GM21515 (cell line): ENCODE data around the gene METTL24.
"Not testable (repeated sequence)": the region's sequence is repeated elsewhere in the genome, so short reads cannot be mapped to it uniquely, and the experiment has no call there.

ENCODE experiments used
- ATAC-seq: cut with Tn5 transposase; IDR thresholded peaks from one replicate; pipeline ENCODE4 v1.9.1; 2021; ENCODE audit not compliant: unreplicated experiment

METTL24 gene

GRCh38 chr6:110317189-110317588 lies 41.0 kb downstream of the METTL24 start:
- ATAC-seq: no peak

DNA sequence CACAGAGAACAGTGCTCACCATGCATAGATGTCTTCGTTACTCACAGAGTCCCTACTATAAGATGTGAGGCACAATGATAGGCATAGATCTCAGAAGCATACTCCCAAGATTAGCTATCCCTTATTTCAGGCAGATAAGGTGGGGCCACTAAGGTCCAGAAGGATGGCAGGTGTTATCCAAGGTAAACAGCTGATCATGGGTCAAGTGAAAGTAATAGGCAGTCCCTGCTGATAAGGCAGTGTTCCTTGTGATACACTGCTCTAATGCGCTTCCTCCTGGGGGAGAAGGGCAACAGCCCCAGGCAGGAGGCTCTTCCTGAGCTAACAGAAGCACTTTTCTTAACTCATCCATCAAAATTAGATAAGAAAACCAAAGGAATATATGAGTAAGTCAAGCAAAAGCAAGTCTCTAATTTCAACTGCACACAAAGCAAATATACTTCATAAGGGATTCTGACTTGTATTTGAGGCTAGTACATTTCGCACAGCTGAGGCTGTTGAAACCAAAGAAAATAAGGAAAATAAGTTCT lies 42.2 kb downstream of the METTL24 start:
- no peak for ATAC-seq

DNA sequence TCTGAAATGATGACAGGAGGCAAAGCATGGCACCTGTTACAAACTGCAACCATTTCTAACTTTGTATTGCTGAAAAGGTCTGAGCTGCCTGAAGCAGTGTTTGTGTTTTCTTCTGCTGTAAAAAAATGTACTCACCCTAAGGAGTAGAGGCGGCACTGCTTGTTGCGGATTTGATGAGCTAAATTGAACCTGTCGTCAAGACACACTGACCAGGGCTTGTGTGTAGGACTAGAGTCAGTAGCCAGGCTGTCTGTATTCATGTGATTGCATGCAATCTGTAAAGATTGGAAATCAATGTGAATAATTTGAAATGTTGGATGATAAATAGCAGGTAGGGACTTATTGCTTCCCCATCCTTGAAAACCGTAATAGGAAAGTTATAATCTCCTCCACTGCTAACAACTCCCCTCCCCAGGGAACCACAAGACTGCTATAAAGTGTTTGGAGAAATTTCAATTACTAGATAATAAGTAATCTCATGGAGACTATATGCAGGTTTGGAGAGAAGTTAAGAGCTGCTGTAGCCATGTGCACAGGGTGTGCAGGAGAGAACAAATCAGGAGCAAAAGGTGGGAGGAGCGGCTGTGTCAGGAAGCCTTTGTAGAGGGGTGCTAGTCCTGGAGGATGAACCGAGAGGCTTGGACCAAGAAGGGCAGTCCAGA lies 42.8 kb downstream of the METTL24 start:
- no peak for ATAC-seq

- no peak for ATAC-seq
Observed at GRCh38 chr6:110310861-110311446, 47.2 kb downstream of the METTL24 start.

GRCh38 chr6:110309432-110309831 lies 48.7 kb downstream of the METTL24 start:
- ATAC-seq: not testable (repeated sequence)

DNA sequence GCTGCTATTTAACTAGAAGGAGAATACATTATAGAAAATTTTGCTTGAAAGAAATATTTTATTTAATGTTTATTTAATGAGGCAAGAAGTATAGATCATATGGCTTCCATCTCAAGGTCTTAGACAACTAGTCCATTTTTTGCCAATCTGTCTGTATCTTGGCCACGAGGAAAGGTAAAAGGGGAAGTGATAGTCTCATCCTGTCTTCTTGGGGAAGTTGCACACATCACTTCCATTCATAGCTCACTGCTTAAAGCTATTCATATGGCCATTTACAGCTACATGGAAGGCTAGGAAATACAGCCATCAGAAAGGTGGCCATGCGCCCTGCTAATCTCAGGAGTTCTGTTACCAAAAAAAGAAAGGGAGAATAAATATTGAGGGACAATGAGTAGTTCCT lies 50.8 kb downstream of the METTL24 start:
- ATAC-seq: no peak

- ATAC-seq: not testable (repeated sequence)
Observed at GRCh38 chr6:110305832-110306231, 52.3 kb downstream of the METTL24 start.

DNA sequence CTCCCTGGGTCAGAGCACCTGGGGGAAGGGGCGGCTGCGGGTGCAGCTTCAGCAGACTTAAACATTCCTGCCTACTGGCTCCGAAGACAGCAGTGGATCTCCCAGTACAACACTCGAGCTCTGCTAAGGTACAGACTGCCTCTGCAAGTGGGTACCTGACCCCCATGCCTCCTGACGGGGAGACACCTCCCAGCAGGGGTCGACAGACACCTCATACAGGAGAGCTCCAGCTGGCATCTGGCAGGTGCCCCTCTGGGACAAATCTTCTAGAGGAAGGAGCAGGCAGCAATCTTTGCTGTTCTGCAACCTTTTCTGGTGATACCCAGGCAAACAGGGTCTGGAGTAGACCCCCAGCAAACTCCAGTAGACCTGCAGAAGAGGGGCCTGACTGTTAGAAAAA lies 54.5 kb downstream of the METTL24 start:
- ATAC-seq: not testable (repeated sequence)

DNA sequence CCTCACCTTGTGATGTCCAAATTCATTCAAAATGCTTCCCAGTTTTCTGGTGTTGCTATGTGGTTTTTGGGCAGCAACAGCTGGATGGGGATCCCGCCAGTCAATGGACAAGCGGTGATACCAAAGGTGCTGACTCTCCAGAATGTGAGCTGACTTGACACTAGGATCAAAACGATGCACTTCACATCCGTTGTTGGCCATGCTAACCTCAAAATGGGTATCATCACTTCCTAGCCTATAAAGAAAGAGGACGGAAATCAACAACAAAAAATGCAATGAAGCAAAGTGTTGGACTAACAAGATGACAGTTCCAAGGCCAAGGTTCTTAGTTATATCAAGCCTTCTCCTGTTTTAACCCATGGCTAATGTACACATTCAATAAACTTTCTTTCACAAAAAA lies 59.2 kb downstream of the METTL24 start:
- no peak for ATAC-seq

DNA sequence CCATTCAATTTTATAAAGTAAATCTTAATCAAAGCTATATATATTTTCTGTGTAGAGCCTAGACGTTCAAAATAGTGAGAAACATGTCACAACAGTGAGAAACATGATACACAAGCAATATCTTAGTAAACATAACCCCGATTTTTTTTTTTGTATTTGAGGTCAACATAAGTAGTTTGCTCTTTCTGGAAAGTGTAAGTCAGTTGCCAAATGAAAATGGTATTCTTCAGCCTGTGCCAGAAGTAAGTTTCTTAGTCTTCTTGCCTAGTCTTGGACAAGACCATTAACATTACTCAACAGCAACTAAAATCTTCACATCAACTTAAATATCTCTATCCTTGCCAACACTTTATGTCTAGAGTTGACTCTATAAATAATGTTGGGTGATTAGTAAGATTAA lies 59.7 kb downstream of the METTL24 start:
- no peak for ATAC-seq

- no peak for ATAC-seq
Observed at GRCh38 chr6:110296241-110297025, 61.7 kb downstream of the METTL24 start.

GRCh38 chr6:110295451-110296165 lies 62.5 kb downstream of the METTL24 start:
- no peak for ATAC-seq

DNA sequence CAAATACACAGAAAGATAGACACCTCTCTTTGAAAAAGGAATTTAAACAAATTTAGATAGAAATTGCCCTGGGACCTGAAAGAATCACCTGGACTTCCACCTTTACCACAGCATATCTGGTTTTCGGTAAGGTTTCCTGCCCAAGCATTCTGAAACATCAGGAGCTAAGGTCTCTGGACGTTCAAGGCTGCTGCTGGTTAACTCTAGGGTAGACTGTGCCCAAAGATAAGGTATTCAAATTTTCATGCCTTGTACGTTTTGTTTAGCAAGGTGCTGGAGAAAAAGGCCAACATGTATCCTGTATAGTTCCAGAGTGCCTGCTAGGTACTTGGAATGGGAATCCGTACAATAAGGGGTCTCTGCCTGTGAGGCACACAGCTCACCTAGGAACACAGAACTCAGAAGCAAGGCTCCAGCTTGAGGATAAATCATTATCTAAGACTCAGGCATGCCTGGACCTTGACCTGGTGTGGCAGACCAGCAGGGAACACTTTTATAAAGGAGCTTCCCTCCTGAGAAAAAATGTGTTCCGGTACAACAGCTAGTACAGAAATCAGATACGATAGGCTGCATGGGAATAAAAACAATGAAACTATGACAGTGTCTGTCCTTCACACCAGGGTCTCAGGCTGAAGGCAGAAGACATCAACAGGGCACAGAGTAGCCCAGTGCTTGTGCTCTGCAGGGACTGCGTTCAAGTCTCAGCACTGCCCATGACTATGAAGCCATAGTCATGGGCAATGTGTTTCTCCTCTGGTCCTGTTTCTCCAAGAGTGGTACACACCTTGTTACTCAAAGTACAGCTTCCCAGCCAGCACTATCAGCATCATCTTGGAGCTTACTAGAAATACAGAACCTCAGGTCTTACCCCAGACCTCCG lies 70.4 kb downstream of the METTL24 start:
- ATAC-seq: no peak

DNA sequence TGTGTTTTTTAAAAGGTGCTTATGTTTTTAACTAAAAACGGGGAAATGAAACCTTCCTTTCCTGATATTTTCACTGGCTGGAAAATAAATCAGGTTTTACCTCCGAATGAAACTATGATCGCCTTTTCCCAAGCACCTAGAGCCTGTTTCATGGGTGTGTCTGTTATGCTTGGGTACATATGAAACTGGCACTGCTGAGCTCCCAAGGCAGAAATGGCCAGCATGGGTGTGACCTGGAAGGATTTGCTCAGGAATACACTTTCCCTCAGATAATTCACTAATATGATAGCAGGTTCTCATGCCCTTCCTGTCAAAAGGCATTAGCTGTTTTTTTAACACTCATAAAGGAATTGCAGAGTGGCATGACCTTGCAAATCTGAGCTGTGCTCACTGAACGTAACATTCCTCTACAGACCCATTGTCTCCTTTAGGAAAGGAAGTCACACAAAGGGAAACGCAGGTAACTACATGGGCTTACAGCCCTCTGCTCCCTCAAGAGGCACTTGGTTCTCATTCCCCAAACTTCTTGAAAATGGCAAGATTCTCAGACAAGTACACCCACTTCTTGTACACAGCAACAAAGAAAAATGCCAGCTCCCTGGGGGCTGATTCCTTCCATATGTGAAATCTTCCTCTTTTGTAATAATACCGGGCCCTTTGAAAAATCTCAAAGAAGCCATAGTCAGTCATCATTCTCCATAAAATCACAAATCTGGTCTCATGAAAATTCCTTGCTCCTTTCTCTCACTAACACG lies 72.7 kb downstream of the METTL24 start:
- no peak for ATAC-seq

DNA sequence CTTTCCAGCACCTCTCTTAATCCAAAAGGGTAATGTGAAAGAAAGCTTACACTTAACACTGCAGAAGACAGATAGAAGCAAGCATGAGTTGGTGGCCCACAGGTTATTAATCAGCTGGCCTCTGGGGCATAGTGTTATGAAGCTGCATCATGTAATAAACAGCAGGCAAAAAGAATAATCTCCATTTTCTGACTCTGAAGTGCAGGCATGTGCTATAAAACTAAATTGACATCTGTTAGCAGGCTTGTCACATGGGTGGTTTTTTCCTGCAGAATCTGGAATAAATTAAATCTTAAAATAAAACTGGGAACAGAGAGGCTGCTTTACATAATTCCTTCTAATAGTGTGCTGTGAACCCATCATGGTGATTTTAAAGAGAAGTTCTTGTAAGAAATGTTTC lies 73.3 kb downstream of the METTL24 start:
- no peak for ATAC-seq

DNA sequence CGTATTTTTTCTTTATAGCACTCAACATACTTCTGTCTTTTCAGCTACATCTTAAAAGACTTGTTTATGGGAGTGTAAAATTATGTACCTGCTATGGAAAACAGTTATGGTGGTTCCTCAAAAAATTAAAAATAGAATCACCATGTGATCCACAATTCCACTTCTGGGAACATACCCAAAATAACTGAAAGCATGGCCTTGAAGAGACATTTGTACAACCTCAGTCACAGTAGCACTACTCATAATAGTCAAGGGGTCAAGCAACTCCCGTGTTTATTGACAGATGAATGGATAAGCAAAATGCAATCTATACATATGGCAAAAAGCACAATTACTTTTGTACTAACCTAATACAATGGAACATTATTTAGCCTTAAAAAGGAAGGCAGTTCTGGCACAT lies 74.5 kb downstream of the METTL24 start:
- no peak for ATAC-seq

DNA sequence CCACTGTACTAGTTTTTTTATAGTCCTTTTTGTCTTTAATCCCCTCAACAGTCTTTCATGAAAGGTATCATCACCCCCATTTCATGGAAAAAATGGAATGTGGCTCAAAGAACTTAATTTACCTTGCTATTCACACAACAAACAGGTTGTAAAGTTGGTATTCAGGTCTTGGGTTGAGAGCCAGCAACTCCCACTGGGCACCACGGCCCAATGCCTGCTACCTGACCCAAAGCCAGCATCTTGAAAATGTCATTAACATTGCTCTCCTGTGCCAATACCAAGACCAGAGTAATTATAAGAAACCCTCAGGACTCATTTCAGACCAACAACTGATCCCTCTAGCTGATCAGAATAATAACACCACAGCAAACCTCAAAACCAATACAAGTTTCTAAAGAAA lies 75.7 kb downstream of the METTL24 start:
- no peak for ATAC-seq

DNA sequence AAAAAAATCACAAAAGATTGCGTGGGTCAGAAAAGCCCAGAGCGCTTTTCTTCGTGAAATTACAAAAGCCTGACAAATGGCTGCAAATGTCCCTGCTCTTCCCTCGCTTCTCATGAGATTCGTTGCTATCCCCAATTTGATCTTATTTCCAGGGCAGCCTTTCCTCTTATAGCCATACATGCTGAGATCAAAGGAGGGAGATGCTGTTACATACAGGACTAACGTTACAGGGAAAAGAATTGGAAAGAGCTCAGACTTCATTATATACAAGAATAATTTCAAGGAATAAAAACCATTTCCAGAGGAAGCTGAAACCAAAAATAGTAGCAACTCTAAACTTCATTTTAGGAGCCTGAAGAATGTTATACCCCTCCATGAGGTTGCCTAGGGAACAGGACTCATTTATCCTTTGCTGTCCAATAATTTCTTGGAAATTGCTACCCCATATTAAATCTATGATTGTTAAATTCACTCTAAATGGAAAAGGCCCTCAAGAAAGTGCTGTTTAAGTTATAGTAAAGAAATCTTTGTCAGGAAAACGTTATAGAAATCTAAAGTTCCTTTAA lies 81.0 kb downstream of the METTL24 start:
- ATAC-seq: no peak

DNA sequence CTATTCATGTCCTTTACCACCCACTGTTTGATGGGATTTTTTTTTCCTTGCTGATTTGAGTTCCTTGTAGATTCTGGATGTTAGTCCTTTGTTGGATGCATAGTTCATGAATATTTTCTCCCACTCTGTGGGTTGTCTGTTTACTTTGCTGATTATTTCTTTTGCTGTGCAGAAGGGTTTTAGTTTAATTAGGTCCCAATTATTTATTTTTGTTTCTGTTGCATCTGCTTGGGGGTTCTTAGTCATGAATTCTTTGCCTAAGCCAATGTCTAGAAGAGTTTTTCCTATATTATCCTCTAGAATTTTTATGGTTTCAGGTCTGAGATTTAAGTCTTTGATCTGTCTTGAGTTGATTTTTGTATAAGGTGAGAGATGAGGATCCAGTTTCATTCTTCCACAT lies 85.4 kb downstream of the METTL24 start:
- not testable (repeated sequence) for ATAC-seq

- no peak for ATAC-seq
Observed at GRCh38 chr6:110271732-110272022, 86.5 kb downstream of the METTL24 start.
